Endothelial cell of umbilical vein (primary cell): Measurements from ENCODE around the gene SREBF1. TPM values are rescaled to one million over a fixed set of nuclear protein-coding genes. Genes with fewer than 3 reads are reported as not detected.

ENCODE experiments used
- BruUV-seq: library from RNA; stranded (reverse); fragments of 400-500 nt; replicated peaks from 2 replicates; lab custom pipeline; 2021; lab: Mats Ljungman, UMichigan
- CTCF ChIA-PET: fragments of 300-600, 350-600 bp; sonication (Branson Sonifier 250); formaldehyde crosslinking; loops from one replicate; lab custom pipeline; 2021; ENCODE audit warnings: antibody characterized with exemption, inconsistent platforms; lab: Charles Lee
- POLR2A ChIA-PET: fragments of 300-600, 350-600 bp; sonication (Branson Sonifier 250); formaldehyde crosslinking; loops from one replicate; lab custom pipeline; 2021; ENCODE audit warnings: antibody characterized with exemption, inconsistent platforms; lab: Charles Lee
- DNase-seq: peaks from one replicate; pipeline ENCODE4 v3.0.0-alpha.2; 2011; ENCODE audit warnings: low read depth, low spot score
- FAIRE-seq: peaks from 2 replicates; lab custom pipeline; 2011; peaks lifted over from hg19 to GRCh38; lab: Jason Lieb, UNC
- H2AFZ ChIP-seq: 2 replicates; pipeline ENCODE4 v1.6.0; 2012; ENCODE audit warnings: low read depth, low read length, control low read depth, inconsistent platforms
- H3K27ac ChIP-seq: 2 replicates; pipeline ENCODE4 v1.5.1; 2011; ENCODE audit warnings: low read depth, mild to moderate bottlenecking, control low read depth, low read length, moderate library complexity; ENCODE audit not compliant: insufficient read depth
- H3K27me3 ChIP-seq, 2 experiments: 2 replicates each; pipeline versions ENCODE4 v1.6.0 to v1.6.1; 2011; ENCODE audit warnings: low read length in 2 of 2, mixed read lengths in 1 of 2; ENCODE audit not compliant: control insufficient read depth in 2 of 2, insufficient read depth in 2 of 2
- H3K36me3 ChIP-seq, 2 experiments: 2 replicates in 1 of 2; 3 replicates in 1 of 2; pipeline ENCODE4 v1.5.1; 2011; ENCODE audit warnings: low read length in 2 of 2, mild to moderate bottlenecking in 1 of 2, moderate library complexity in 1 of 2; ENCODE audit not compliant: control insufficient read depth in 2 of 2, insufficient read depth in 2 of 2; ENCODE audit errors: extremely low read depth in 1 of 2
- H3K4me1 ChIP-seq: 3 replicates; pipeline ENCODE4 v1.5.1; 2011; ENCODE audit warnings: mild to moderate bottlenecking, low read length; ENCODE audit not compliant: control insufficient read depth, insufficient read depth; ENCODE audit errors: extremely low read depth
- H3K4me2 ChIP-seq: 2 replicates; pipeline ENCODE4 v1.6.1; 2011; ENCODE audit warnings: low read length, control low read depth, mixed read lengths; ENCODE audit not compliant: insufficient read depth
- H3K4me3 ChIP-seq, 3 experiments: fragments of 200-600 bp in 1 of 3; sonication (generic), shearing (Covaris generic) in 1 of 3; replicated peaks in 1 of 3; 2 replicates each; pipeline ENCODE4 v1.5.1; 2011 to 2016; ENCODE audit warnings: control low read depth in 3 of 3, low read length in 3 of 3, mild to moderate bottlenecking in 2 of 3, inconsistent platforms in 1 of 3, low read depth in 1 of 3, moderate library complexity in 1 of 3; ENCODE audit not compliant: insufficient read depth in 1 of 3
- H3K79me2 ChIP-seq: 2 replicates; pipeline ENCODE4 v1.6.0; 2012; ENCODE audit warnings: low read length, inconsistent platforms; ENCODE audit not compliant: control insufficient read depth, insufficient read depth
- H3K9ac ChIP-seq: replicated peaks from 2 replicates; pipeline ENCODE3; 2011; ENCODE audit warnings: low read length, control low read depth; ENCODE audit not compliant: insufficient read depth; ENCODE audit errors: extremely low read depth
- H3K9me1 ChIP-seq: replicated peaks from 3 replicates; pipeline ENCODE4 v1.6.0; 2011; ENCODE audit warnings: mild to moderate bottlenecking, low read length; ENCODE audit not compliant: control insufficient read depth, insufficient read depth; ENCODE audit errors: extremely low read depth
- H3K9me3 ChIP-seq: replicated peaks from 2 replicates; pipeline ENCODE4 v1.5.1; 2012; ENCODE audit warnings: low read length, inconsistent platforms; ENCODE audit not compliant: control insufficient read depth, insufficient read depth
- H4K20me1 ChIP-seq: replicated peaks from 2 replicates; pipeline ENCODE3; 2011; ENCODE audit warnings: mild to moderate bottlenecking, low read length; ENCODE audit not compliant: control insufficient read depth, insufficient read depth; ENCODE audit errors: extremely low read depth
- EZH2 ChIP-seq: IDR thresholded peaks from 2 replicates; pipeline ENCODE4 v1.6.1; 2012; ENCODE audit warnings: borderline replicate concordance, low read depth, mild to moderate bottlenecking, moderate library complexity, low read length, inconsistent platforms; ENCODE audit not compliant: severe bottlenecking
- FOS ChIP-seq: IDR thresholded peaks from 2 replicates; pipeline ENCODE4 v1.6.1; 2011; ENCODE audit warnings: mild to moderate bottlenecking, low read length, moderate library complexity, borderline replicate concordance; ENCODE audit not compliant: insufficient read depth
- GATA2 ChIP-seq: IDR thresholded peaks from 2 replicates; pipeline ENCODE4 v1.7.0; 2011; ENCODE audit warnings: low read depth, mild to moderate bottlenecking, moderate library complexity, mixed read lengths, low read length; ENCODE audit not compliant: insufficient read length, insufficient read depth
- JUN ChIP-seq: IDR thresholded peaks from 2 replicates; pipeline ENCODE4 v1.6.1; 2011; ENCODE audit warnings: borderline replicate concordance, low read depth; ENCODE audit not compliant: insufficient read length, insufficient read depth
- MAX ChIP-seq: IDR thresholded peaks from 2 replicates; pipeline ENCODE4 v1.6.1; 2011; ENCODE audit not compliant: insufficient read depth, insufficient read length
- MYC ChIP-seq: IDR thresholded peaks from one replicate; pipeline ENCODE4 v1.6.1; 2011; ENCODE audit warnings: mild to moderate bottlenecking, low read depth, low read length
- POLR2AphosphoS5 ChIP-seq: IDR thresholded peaks from 2 replicates; pipeline ENCODE4 v1.6.1; 2012; ENCODE audit warnings: low read depth, mild to moderate bottlenecking, control low read depth, low read length, moderate library complexity; ENCODE audit not compliant: insufficient read depth
- dilution Hi-C: fragments of 300-500 bp; cut with MboI; formaldehyde crosslinking; loops from one replicate; pipeline ENCODE4 v1.15.0; 2019; ENCODE audit warnings: low sequenced_read_pairs; ENCODE audit not compliant: extremely low pct_ligation_motif_present
- intact Hi-C: fragments of 100-400 bp; cut with micrococcal nuclease; formaldehyde crosslinking; loops from one replicate; pipeline ENCODE4 v1.10.0; 2022
- polyA plus RNA-seq, 4 experiments: library from polyadenylated mRNA; depleted of rRNA in 3 of 4; stranded (reverse) in 3 of 4; unstranded in 1 of 4; fragments of >200 nt; gene quantifications; 2 replicates each; pipeline versions ENCODE4 v1.2.1 to v1.2.3, GENCODE V29; 2011 to 2012; ENCODE audit warnings: missing spikeins in 1 of 4
- total RNA-seq: library from RNA; stranded (reverse); gene quantifications from 2 replicates; pipeline ENCODE4 v1.2.3, GENCODE V29; 2021
- TF ChIP-seq, protein P1 (sequence below), 2 donors: IDR thresholded peaks; 1 replicate in 1 of 2; 2 replicates in 1 of 2; pipeline ENCODE4 v1.5.1; 2011; ENCODE audit warnings: low read length in 2 of 2, mild to moderate bottlenecking in 2 of 2, moderate library complexity in 2 of 2, control low read depth in 1 of 2, inconsistent platforms in 1 of 2, low read depth in 1 of 2; ENCODE audit not compliant: insufficient read depth in 1 of 2; ENCODE audit errors: extremely low read depth in 1 of 2

The SREBF1 gene
- total and polyA plus RNA-seq, 2 donors (not counting 3 experiments of a cell fraction or from before 2014, with no cell fraction given) = 50.4 to 109 TPM

- peak overlapping the region; percentile 5 for H2AFZ ChIP-seq
- FAIRE-seq = peak; percentile 83
Measured at GRCh38 chr17:17823433-17824118, 13.2 kb downstream of the SREBF1 start.

More at GRCh38 chr17:17823433-17824118, 13.2 kb downstream of the SREBF1 start:
- H3K27ac ChIP-seq = peak overlapping the region; percentile 53
- DNase-seq = peak; percentile 68
- ChIA-PET CTCF (interaction anchor here (0.7 to 1.0 kb wide), 4 partner anchors 10 to 53 kb away, joined by 3 to 4 read pairs (median 4); no protein-coding TSS in a partner anchor), POLR2A (no interaction called here)
- BruUV-seq = no TSS peak
- H3K79me2 ChIP-seq = peaks cover 61% of the 10 kb centered on the region
- H4K20me1 ChIP-seq = no peaks in the 10 kb centered on the region
- dilution Hi-C loops (no loop called here), intact Hi-C loops (loop anchor here (1.0 kb wide), 1 partner anchor 13 kb away; the partner anchor contains the start of gene SREBF1)
- peaks cover 34% of the 10 kb centered on the region for H3K4me1 ChIP-seq
- H3K4me3 ChIP-seq = peak overlapping the region in 1 of 3 experiments; percentile 22
- H3K9me1 ChIP-seq = no peaks in the 10 kb centered on the region
- peaks cover 6% of the 10 kb centered on the region in 2 experiments for H3K36me3 ChIP-seq
- no peaks in the 10 kb centered on the region for H3K27me3 ChIP-seq
- no peaks in the 10 kb centered on the region for H3K9me3 ChIP-seq
- no peak for TF ChIP-seq JUN
- TF ChIP-seq, protein P1, sequence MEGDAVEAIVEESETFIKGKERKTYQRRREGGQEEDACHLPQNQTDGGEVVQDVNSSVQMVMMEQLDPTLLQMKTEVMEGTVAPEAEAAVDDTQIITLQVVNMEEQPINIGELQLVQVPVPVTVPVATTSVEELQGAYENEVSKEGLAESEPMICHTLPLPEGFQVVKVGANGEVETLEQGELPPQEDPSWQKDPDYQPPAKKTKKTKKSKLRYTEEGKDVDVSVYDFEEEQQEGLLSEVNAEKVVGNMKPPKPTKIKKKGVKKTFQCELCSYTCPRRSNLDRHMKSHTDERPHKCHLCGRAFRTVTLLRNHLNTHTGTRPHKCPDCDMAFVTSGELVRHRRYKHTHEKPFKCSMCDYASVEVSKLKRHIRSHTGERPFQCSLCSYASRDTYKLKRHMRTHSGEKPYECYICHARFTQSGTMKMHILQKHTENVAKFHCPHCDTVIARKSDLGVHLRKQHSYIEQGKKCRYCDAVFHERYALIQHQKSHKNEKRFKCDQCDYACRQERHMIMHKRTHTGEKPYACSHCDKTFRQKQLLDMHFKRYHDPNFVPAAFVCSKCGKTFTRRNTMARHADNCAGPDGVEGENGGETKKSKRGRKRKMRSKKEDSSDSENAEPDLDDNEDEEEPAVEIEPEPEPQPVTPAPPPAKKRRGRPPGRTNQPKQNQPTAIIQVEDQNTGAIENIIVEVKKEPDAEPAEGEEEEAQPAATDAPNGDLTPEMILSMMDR (IDR thresholded peaks at IDR 0.05; ENCODE audit: extremely low read depth in 1 of 2, insufficient read depth in 1 of 2, low read depth in 1 of 2, low read length in 2 of 2) = no peak
- no peak for TF ChIP-seq GATA2
- no peak for TF ChIP-seq MYC
- no peak for TF ChIP-seq FOS
- no peak for TF ChIP-seq MAX
- no peak for TF ChIP-seq EZH2
- TF ChIP-seq POLR2AphosphoS5 = no peak
- peak overlapping the region; percentile 15 for H3K9ac ChIP-seq
- peak overlapping the region; percentile 33 for H3K4me2 ChIP-seq
